ENCODE measurements around the gene GJB6.

GJB6 gene

DNA sequence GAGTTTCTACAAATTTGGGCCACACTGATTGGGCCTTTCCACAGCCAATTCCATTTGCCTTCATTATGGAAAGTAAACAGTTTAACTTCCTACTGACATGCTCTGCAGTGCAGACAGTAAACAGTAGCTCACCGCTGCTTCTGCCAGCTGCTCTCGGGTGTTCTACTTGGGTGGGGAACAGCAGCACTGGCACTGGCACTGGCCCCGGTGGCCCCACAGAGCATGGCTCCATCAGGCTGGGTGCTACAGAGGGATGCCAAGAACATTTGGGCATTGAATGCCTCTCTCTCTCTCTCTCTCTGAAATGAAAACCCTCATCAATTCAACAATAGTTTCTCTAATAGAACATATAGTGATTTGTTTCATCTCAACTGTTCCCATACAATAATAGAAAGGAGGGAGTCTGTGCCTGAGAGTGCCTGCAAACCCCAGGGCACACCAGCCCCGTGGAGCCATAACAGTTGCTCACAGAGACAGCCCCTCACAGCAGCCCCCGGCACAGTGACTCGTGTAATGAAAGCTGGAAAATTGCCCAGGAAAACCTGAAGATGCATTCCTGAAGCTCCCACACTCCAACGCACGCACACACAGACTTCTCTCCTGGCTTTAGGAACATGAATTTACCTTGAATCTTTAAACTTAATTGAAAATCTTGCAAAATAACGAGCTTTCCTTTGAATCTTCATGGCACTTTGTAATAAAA is 38.2 kb upstream of the GJB6 start:
- Histone ChIP-seq H3K36me3 (no peaks in the 10 kb centered on the region), H3K27me3 (peaks cover 2% of the 10 kb centered on the region; the same call in 1 of the 2 replicates), H3K4me1 (no peaks in the 10 kb centered on the region), H3K4me3 (ENCODE audit: low read depth, low read length) (no peak overlapping the region), H3K9me3 (no peaks in the 10 kb centered on the region)
- DNase-seq = no peak
- TF ChIP-seq, protein P1, sequence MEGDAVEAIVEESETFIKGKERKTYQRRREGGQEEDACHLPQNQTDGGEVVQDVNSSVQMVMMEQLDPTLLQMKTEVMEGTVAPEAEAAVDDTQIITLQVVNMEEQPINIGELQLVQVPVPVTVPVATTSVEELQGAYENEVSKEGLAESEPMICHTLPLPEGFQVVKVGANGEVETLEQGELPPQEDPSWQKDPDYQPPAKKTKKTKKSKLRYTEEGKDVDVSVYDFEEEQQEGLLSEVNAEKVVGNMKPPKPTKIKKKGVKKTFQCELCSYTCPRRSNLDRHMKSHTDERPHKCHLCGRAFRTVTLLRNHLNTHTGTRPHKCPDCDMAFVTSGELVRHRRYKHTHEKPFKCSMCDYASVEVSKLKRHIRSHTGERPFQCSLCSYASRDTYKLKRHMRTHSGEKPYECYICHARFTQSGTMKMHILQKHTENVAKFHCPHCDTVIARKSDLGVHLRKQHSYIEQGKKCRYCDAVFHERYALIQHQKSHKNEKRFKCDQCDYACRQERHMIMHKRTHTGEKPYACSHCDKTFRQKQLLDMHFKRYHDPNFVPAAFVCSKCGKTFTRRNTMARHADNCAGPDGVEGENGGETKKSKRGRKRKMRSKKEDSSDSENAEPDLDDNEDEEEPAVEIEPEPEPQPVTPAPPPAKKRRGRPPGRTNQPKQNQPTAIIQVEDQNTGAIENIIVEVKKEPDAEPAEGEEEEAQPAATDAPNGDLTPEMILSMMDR (IDR thresholded peaks at IDR 0.05; ENCODE audit: low read depth, low read length) = no peak

DNA sequence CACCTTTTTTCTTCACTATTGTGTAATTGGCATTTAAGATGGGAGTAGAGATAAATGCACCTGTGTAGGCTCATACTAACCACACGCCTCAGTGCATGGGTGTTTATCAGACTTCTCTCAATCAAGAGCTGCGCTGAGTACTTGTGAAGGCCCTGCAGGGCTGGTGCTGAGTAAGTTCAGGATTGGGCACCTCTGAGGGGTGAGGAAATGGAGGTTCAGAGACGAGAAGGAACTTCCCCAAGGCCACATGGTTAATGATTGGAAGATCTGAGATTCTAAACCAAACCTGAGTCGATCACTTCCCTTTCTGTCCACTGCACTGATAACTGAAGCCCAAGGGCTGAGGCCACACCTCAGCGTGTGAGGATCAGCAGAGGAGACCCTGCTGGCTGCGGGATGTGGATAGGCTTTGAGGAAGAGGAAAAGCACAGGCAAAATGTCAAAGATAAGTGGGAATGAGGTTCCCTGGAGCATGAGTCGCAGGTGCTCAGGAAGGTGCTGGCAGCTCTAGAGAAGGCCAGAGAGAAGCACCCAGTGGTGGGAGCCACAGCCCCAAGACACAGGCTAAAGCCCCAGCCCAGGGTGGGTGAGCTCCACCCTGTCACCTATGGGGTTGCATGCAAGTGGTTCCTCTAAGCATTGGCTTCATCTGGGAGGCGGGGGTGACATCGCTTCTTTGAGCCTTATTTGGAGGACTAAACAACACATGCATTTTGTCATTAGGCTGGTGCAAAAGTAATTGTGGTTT is 32.3 kb upstream of the GJB6 start:
- TF ChIP-seq, protein P1 (IDR thresholded peaks at IDR 0.05; ENCODE audit: low read depth, low read length) = no peak
- no peaks in the 10 kb centered on the region for H3K9me3 ChIP-seq
- peaks cover 9% of the 10 kb centered on the region; the same call in 1 of the 2 replicates for H3K27me3 ChIP-seq
- no peaks in the 10 kb centered on the region for H3K4me1 ChIP-seq
- no peaks in the 10 kb centered on the region for H3K36me3 ChIP-seq
- H3K4me3 ChIP-seq (ENCODE audit: low read depth, low read length) = no peak overlapping the region
- no peak for DNase-seq

DNA sequence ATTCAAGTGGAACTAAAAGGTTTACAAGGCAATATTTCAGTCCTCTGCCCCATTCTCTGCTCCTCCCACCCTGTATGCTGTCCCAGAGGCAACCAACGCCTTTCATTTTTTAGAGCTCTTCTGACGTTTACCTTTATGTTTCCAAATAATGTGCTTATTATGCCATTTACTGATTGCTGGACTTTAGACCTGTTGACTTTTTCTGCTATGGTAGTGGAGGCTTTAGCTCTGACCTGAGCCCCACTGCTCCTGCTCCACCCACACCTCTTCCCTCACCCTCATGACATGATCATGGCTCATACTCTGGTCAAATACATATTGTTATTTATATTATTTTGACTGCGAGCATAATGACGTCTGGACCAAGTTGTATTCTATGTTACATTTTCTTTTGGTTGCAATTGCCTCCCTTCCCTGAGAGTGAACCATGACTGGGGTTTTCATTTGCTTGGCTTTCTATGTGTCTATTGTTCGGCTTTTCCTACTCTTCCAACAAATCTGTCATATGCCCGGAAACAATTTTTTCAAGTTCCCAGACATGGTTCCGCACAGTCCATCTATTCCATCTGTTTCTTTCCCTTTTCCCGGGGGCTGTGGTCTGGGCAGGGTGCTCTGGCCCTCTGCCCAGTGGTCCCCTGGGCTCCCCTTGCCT is 31.4 kb upstream of the GJB6 start:
- DNase-seq = no peak
- Histone ChIP-seq H3K9me3 (no peaks in the 10 kb centered on the region), H3K36me3 (no peaks in the 10 kb centered on the region), H3K27me3 (peaks cover 9% of the 10 kb centered on the region; the same call in 1 of the 2 replicates), H3K4me1 (no peaks in the 10 kb centered on the region), H3K4me3 (ENCODE audit: low read depth, low read length) (no peak overlapping the region)
- TF ChIP-seq, protein P1 (IDR thresholded peaks at IDR 0.05; ENCODE audit: low read depth, low read length) = no peak

DNA sequence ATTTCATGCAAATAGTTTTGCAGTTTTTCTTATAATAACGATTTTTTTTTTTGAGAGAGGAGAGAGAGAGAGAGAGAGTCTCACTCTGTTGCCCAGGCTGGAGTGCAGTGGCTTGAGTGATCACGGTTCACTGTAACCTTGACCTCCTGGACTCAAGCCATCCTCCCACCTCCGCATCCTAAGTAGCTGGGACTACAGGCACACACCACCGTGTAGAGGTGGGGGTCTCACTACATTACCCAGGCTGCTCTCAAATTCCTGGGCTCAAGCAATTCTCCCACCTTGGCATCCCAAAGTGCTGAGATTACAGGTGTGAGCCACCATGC is 26.8 kb upstream of the GJB6 start:
- Histone ChIP-seq H3K36me3 (no peaks in the 10 kb centered on the region), H3K4me1 (no peaks in the 10 kb centered on the region), H3K27me3 (no peaks in the 10 kb centered on the region), H3K9me3 (no peaks in the 10 kb centered on the region), H3K4me3 (ENCODE audit: low read depth, low read length) (no peak overlapping the region)
- DNase-seq = no peak
- TF ChIP-seq, protein P1 (IDR thresholded peaks at IDR 0.05; ENCODE audit: low read depth, low read length) = no peak

DNA sequence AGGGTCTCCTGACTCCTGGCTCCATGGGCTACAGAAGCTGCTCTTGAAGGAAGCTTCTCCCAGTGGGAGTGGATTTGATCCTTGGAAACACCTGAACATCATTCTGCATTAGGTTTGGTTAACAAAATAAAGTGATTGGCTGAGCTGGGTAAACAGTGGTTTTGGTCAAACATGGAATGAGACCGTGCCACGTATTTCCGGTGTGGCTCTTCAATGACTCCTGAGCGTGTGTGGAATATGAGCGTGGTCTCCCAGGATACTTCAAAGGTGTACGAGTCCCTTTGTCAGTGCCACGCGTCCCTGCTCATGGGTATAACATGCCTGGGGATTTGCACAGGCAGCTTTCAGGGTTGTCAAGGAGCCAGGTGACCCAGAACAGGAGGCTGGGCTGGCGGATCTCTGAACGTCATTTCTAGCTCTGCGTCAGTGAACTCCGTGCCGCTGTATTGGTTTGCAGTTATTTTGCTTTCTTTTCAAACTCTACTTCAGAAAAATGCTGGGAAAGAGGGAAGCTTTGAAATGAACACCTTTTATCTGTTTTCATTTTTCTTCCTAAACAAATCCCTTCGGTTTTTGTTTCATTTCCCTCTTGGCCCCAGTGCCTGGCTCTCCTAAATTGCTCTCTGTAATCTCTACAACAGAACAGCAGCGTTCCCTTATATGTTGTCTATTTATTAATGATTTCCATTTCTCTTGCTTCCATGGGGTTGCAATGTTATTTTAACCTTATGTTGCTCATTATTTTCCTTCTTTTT is 26.3 kb upstream of the GJB6 start:
- H3K9me3 ChIP-seq = no peaks in the 10 kb centered on the region

More for the DNA sequence above, 26.3 kb upstream of the GJB6 start:
- Histone ChIP-seq H3K27me3 (peaks cover 3% of the 10 kb centered on the region; the same call in 1 of the 2 replicates), H3K4me3 (ENCODE audit: low read depth, low read length) (no peak overlapping the region), H3K36me3 (no peaks in the 10 kb centered on the region), H3K4me1 (no peaks in the 10 kb centered on the region)
- TF ChIP-seq, protein P1 (IDR thresholded peaks at IDR 0.05; ENCODE audit: low read depth, low read length) = no peak
- DNase-seq = no peak

Data from BE2C (cell line).